HG02970 (cell line): ENCODE measurements around the gene MYH7B.

Source experiments
- ATAC-seq: cut with Tn5 transposase; IDR thresholded peaks from one replicate; pipeline ENCODE4 v1.9.1; 2021; ENCODE audit warnings: mild to moderate bottlenecking, moderate library complexity, moderate number of reproducible peaks; ENCODE audit not compliant: unreplicated experiment, low FRiP score

The MYH7B gene

GRCh38 chr20:34971561-34972235, 16.0 kb downstream of the MYH7B start:
- ATAC-seq = no peak

- no peak for ATAC-seq
Measured at GRCh38 chr20:34974246-34974645, 18.6 kb downstream of the MYH7B start.

- no peak for ATAC-seq
Measured at GRCh38 chr20:34976286-34976685, 20.6 kb downstream of the MYH7B start.

- ATAC-seq = no peak
Measured at GRCh38 chr20:34977365-34978091, 21.9 kb downstream of the MYH7B start.

GRCh38 chr20:34978092-34978744, 22.6 kb downstream of the MYH7B start:
- ATAC-seq = no peak

- no peak for ATAC-seq
Measured at GRCh38 chr20:34979366-34980153, 23.9 kb downstream of the MYH7B start.

GRCh38 chr20:34980543-34981233, 25.0 kb downstream of the MYH7B start:
- ATAC-seq = no peak

- no peak for ATAC-seq
Measured at GRCh38 chr20:34982270-34983088, 26.8 kb downstream of the MYH7B start.

GRCh38 chr20:34983089-34983820, 27.6 kb downstream of the MYH7B start:
- ATAC-seq = no peak

GRCh38 chr20:34983995-34984735, 28.5 kb downstream of the MYH7B start:
- ATAC-seq = no peak

GRCh38 chr20:34984756-34985261, 29.1 kb downstream of the MYH7B start:
- ATAC-seq = no peak

GRCh38 chr20:34985461-34986310, 30.0 kb downstream of the MYH7B start:
- ATAC-seq = no peak

- no peak for ATAC-seq
Measured at GRCh38 chr20:34986311-34987287, 30.9 kb downstream of the MYH7B start.

GRCh38 chr20:34987288-34988190, 31.9 kb downstream of the MYH7B start:
- no peak for ATAC-seq

- ATAC-seq = no peak
Measured at GRCh38 chr20:34988191-34988540, 32.5 kb downstream of the MYH7B start.
